ENCODE data around the gene OR4L1. TPM values are rescaled to one million over a fixed set of nuclear protein-coding genes. Genes with fewer than 3 reads are reported as not detected.

Gene OR4L1, protein sequence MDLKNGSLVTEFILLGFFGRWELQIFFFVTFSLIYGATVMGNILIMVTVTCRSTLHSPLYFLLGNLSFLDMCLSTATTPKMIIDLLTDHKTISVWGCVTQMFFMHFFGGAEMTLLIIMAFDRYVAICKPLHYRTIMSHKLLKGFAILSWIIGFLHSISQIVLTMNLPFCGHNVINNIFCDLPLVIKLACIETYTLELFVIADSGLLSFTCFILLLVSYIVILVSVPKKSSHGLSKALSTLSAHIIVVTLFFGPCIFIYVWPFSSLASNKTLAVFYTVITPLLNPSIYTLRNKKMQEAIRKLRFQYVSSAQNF
- not detected in 2 replicates for total RNA-seq
- long read RNA-seq = 0 reads

DNA sequence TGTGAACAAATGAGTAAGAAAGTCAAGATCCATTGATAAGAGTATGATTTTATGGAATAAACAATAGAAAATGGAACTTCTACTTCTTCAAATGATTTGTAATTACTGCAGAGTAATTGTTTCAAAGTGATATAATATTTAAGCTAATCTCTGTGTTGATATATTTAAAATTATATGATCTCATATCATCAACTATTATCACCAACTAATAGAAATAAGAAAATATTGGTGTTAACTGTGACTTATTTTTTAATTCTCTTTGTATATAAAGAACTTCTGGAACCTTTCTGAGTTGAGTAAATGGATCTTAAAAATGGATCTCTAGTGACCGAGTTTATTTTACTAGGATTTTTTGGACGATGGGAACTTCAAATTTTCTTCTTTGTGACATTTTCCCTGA is at the start of gene OR4L1:
OR4L1 (plus strand) TSS at position 301 of the 400 bp plus-strand sequence; CDS start at position 301, 0 bp downstream.
- DNase-seq (ENCODE audit: extremely low spot score, unreplicated experiment) = no peak
- H3K9me3 Mint-ChIP-seq (ENCODE audit: unreplicated experiment) = peaks cover 62% of the 10 kb centered on the region
- no peak within 1 kb of the TSS for H3K27ac Mint-ChIP-seq (ENCODE audit: unreplicated experiment)
- TF ChIP-seq, protein P1, sequence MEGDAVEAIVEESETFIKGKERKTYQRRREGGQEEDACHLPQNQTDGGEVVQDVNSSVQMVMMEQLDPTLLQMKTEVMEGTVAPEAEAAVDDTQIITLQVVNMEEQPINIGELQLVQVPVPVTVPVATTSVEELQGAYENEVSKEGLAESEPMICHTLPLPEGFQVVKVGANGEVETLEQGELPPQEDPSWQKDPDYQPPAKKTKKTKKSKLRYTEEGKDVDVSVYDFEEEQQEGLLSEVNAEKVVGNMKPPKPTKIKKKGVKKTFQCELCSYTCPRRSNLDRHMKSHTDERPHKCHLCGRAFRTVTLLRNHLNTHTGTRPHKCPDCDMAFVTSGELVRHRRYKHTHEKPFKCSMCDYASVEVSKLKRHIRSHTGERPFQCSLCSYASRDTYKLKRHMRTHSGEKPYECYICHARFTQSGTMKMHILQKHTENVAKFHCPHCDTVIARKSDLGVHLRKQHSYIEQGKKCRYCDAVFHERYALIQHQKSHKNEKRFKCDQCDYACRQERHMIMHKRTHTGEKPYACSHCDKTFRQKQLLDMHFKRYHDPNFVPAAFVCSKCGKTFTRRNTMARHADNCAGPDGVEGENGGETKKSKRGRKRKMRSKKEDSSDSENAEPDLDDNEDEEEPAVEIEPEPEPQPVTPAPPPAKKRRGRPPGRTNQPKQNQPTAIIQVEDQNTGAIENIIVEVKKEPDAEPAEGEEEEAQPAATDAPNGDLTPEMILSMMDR (IDR thresholded peaks at IDR 0.05) = no peak
- H3K27me3 Mint-ChIP-seq (ENCODE audit: unreplicated experiment) = no peaks in the 10 kb centered on the region
- no peak within 1 kb of the TSS for H3K4me3 Mint-ChIP-seq (ENCODE audit: unreplicated experiment)
- H3K36me3 Mint-ChIP-seq (ENCODE audit: unreplicated experiment) = no peaks in the 10 kb centered on the region
- H3K4me1 Mint-ChIP-seq (ENCODE audit: unreplicated experiment) = no peaks in the 10 kb centered on the region

DNA sequence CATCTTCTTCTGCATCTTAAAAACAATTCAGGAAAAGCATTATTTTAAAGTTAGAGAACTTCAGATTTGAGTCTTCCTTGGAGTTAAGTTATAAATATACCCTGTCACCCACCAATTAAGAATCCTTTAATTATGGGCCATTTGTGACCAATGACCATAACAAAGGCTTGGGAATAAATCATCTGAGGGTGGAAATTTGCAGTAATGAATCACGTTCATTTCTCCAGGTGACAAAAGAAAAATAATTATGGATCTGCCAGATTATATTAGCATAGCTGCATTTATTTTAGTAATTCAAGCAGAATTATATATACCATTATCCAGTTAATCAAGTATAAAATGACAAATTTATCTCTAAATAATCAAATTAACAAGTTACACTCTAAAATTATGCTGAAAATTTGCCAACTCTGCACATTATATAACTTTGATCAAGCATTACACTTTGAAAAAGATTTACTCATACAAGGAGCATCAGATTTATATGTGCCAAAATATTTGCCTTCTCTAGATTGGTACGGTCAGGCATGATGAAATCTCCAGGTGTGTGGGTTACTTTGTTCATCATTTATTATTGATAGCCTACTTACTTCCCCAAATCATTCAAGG is 40.5 kb upstream of the OR4L1 start, which contains the start of gene OR4K14:
OR4K14 (minus strand) TSS at position 51 of the 609 bp plus-strand sequence. CDS start 4,114 bp downstream, outside the sequence.
- Mint-ChIP-seq H3K36me3 (ENCODE audit: unreplicated experiment) (no peaks in the 10 kb centered on the region), H3K27ac (ENCODE audit: unreplicated experiment) (no peak within 1 kb of the TSS), H3K27me3 (ENCODE audit: unreplicated experiment) (no peaks in the 10 kb centered on the region), H3K4me3 (ENCODE audit: unreplicated experiment) (no peak within 1 kb of the TSS), H3K9me3 (ENCODE audit: unreplicated experiment) (peaks cover 64% of the 10 kb centered on the region), H3K4me1 (ENCODE audit: unreplicated experiment) (no peaks in the 10 kb centered on the region)
- no peak for DNase-seq (ENCODE audit: extremely low spot score, unreplicated experiment)
- TF ChIP-seq, protein P1 (IDR thresholded peaks at IDR 0.05) = no peak

DNA sequence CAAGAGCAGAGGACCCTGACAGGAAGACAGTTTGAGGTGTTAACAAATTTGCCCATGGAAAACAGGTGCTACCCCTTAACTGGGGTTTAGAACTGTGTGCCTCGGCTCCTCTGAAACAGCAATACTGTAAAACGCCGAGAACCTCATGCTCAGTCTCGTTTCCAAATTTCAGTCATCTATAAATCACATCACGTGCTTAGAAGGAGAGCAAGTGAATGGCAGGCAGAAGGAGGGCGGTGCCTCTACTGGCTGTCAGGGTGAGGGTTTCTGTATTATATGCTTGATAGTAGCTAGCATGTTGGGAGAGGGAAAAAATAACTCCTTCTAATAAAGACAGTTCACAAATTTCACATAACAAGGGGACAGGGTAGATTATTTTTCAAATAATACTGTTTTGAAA is 28.8 kb upstream of the OR4L1 start:
- no peak overlapping the region for H3K4me3 Mint-ChIP-seq (ENCODE audit: unreplicated experiment)
- DNase-seq (ENCODE audit: extremely low spot score, unreplicated experiment) = no peak
- no peaks in the 10 kb centered on the region for H3K27me3 Mint-ChIP-seq (ENCODE audit: unreplicated experiment)
- H3K36me3 Mint-ChIP-seq (ENCODE audit: unreplicated experiment) = no peaks in the 10 kb centered on the region
- peaks cover 49% of the 10 kb centered on the region for H3K9me3 Mint-ChIP-seq (ENCODE audit: unreplicated experiment)
- no peaks in the 10 kb centered on the region for H3K4me1 Mint-ChIP-seq (ENCODE audit: unreplicated experiment)
- TF ChIP-seq, protein P1 (IDR thresholded peaks at IDR 0.05) = no peak
- H3K27ac Mint-ChIP-seq (ENCODE audit: unreplicated experiment) = no peak overlapping the region

DNA sequence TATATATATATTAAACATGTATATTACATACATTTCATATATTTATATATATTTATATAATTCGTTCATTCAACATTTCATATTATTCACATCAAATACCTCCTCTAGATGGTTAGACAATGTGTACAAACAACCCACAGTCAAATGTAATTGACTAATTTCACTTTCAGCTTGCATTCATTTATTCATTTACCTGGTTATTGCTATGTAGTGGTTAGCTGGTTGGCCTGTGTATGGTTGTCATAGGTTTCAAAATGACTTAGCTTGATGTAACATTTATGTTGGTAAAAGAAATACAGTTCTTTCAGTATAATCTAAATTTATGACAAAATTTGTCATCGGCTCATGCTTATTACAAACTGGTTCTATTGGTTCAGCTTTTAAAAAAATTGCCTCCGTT is 24.4 kb upstream of the OR4L1 start:
- no peaks in the 10 kb centered on the region for H3K27me3 Mint-ChIP-seq (ENCODE audit: unreplicated experiment)
- DNase-seq (ENCODE audit: extremely low spot score, unreplicated experiment) = no peak
- peaks cover 42% of the 10 kb centered on the region for H3K9me3 Mint-ChIP-seq (ENCODE audit: unreplicated experiment)
- H3K27ac Mint-ChIP-seq (ENCODE audit: unreplicated experiment) = no peak overlapping the region
- no peaks in the 10 kb centered on the region for H3K36me3 Mint-ChIP-seq (ENCODE audit: unreplicated experiment)
- TF ChIP-seq, protein P1 (IDR thresholded peaks at IDR 0.05) = no peak
- H3K4me3 Mint-ChIP-seq (ENCODE audit: unreplicated experiment) = no peak overlapping the region
- H3K4me1 Mint-ChIP-seq (ENCODE audit: unreplicated experiment) = no peaks in the 10 kb centered on the region

DNA sequence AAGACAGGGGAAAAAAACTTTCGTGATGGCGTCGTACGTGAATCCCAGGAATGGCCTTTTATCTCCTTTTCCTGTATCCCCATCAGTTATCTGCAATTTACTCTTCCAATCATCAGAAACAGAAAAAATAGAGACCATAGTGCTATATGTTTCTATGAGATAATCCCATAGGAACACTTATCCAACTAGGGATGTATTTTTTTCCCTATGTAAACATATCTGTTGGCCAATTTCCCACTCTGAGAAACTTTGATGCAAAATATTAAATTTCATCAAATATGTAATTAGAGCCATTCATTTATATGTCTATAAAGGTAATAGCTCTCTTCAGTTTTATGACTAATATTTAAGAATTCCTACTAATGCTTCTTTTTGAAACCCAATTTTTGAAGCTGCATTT is 23.9 kb upstream of the OR4L1 start, which contains the start of gene OR4K13:
OR4K13 (minus strand) TSS at position 101 of the 400 bp plus-strand sequence. CDS start 1,280 bp downstream, outside the sequence.
- H3K4me1 Mint-ChIP-seq (ENCODE audit: unreplicated experiment) = no peaks in the 10 kb centered on the region
- H3K27me3 Mint-ChIP-seq (ENCODE audit: unreplicated experiment) = no peaks in the 10 kb centered on the region
- H3K9me3 Mint-ChIP-seq (ENCODE audit: unreplicated experiment) = peaks cover 40% of the 10 kb centered on the region
- TF ChIP-seq, protein P1 (IDR thresholded peaks at IDR 0.05) = no peak
- no peaks in the 10 kb centered on the region for H3K36me3 Mint-ChIP-seq (ENCODE audit: unreplicated experiment)
- no peak within 1 kb of the TSS for H3K27ac Mint-ChIP-seq (ENCODE audit: unreplicated experiment)
- no peak for DNase-seq (ENCODE audit: extremely low spot score, unreplicated experiment)
- no peak within 1 kb of the TSS for H3K4me3 Mint-ChIP-seq (ENCODE audit: unreplicated experiment)

All from osteocyte (in vitro differentiated cells).